SIG-M5 treated with dmso at 0.1 percent for 504 hours (cell line): ENCODE data around the gene LAMP1.
A peak's percentile ranks its signal among the peaks of the same experiment; 100 is the strongest.
"Not testable (repeated sequence)": the region's sequence is repeated elsewhere in the genome, so short reads cannot be mapped to it uniquely, and the experiment has no call there.

ENCODE experiments used
- DNase-seq: peaks from one replicate; lab custom pipeline; 2025; ENCODE audit not compliant: unreplicated experiment; lab: John Stamatoyannopoulos, UW

The LAMP1 gene

GRCh38 chr13:113297370-113298042 is 467 bp downstream of the LAMP1 start:
- DNase-seq = peak; percentile 30

- DNase-seq = peak; percentile 59
Observed at GRCh38 chr13:113298043-113298945, 1.3 kb downstream of the LAMP1 start.

- peak; percentile 81 for DNase-seq
Observed at GRCh38 chr13:113299951-113300350, 2.9 kb downstream of the LAMP1 start.

GRCh38 chr13:113302986-113303385 is 5.9 kb downstream of the LAMP1 start:
- no peak for DNase-seq

- no peak for DNase-seq
Observed at GRCh38 chr13:113304121-113304520, 7.1 kb downstream of the LAMP1 start.

- no peak for DNase-seq
Observed at GRCh38 chr13:113305208-113305607, 8.2 kb downstream of the LAMP1 start.

- DNase-seq = no peak
Observed at GRCh38 chr13:113307491-113307890, 10.5 kb downstream of the LAMP1 start.

GRCh38 chr13:113309473-113309872 is 12.4 kb downstream of the LAMP1 start:
- no peak for DNase-seq

- not testable (repeated sequence) for DNase-seq
Observed at GRCh38 chr13:113314112-113314511, 17.1 kb downstream of the LAMP1 start.

- DNase-seq = not testable (repeated sequence)
Observed at GRCh38 chr13:113314895-113315470, 17.9 kb downstream of the LAMP1 start.

GRCh38 chr13:113315992-113316391 is 19.0 kb downstream of the LAMP1 start:
- DNase-seq = no peak

GRCh38 chr13:113317031-113317430 is 20.0 kb downstream of the LAMP1 start:
- DNase-seq = no peak

GRCh38 chr13:113318956-113319355 is 21.9 kb downstream of the LAMP1 start:
- no peak for DNase-seq

- no peak for DNase-seq
Observed at GRCh38 chr13:113319371-113319770, 22.3 kb downstream of the LAMP1 start.

- no peak for DNase-seq
Observed at GRCh38 chr13:113320226-113320875, 23.3 kb downstream of the LAMP1 start.

GRCh38 chr13:113321546-113321945 is 24.5 kb downstream of the LAMP1 start:
- no peak for DNase-seq

- DNase-seq = no peak
Observed at GRCh38 chr13:113322043-113322461, 25.0 kb downstream of the LAMP1 start.

GRCh38 chr13:113322890-113323651 is 26.0 kb downstream of the LAMP1 start:
- no peak for DNase-seq

GRCh38 chr13:113323869-113324268 is 26.8 kb downstream of the LAMP1 start:
- no peak for DNase-seq

GRCh38 chr13:113324398-113324797 is 27.4 kb downstream of the LAMP1 start:
- no peak for DNase-seq

GRCh38 chr13:113325779-113326178 is 28.7 kb downstream of the LAMP1 start:
- no peak for DNase-seq
